ENCODE results near the gene SDC4.
A peak's percentile ranks its signal among the peaks of the same experiment; 100 is the strongest.

The SDC4 gene

GRCh38 chr20:45292343-45292742 is 55.9 kb downstream of the SDC4 start:
- Mint-ChIP-seq H3K27ac (no peak overlapping the region), H3K36me3 (ENCODE audit: low read depth) (no peaks in the 10 kb centered on the region), H3K4me3 (peak overlapping the region; percentile 80), H3K27me3 (ENCODE audit: low read depth, poor library complexity) (peaks cover 48% of the 10 kb centered on the region), H3K9me3 (peaks cover 24% of the 10 kb centered on the region), H3K4me1 (peaks cover 21% of the 10 kb centered on the region)
- TF ChIP-seq CTCF (IDR thresholded peaks at IDR 0.05), result no peak
- no peak for DNase-seq

- no peaks in the 10 kb centered on the region for H3K36me3 Mint-ChIP-seq (ENCODE audit: low read depth)
- no peak overlapping the region for H3K27ac Mint-ChIP-seq
- TF ChIP-seq CTCF (IDR thresholded peaks at IDR 0.05), result no peak
- H3K9me3 Mint-ChIP-seq, result peaks cover 24% of the 10 kb centered on the region
- H3K4me3 Mint-ChIP-seq, result no peak overlapping the region
- H3K4me1 Mint-ChIP-seq, result peaks cover 21% of the 10 kb centered on the region
- DNase-seq, result no peak
- H3K27me3 Mint-ChIP-seq (ENCODE audit: low read depth, poor library complexity), result peaks cover 51% of the 10 kb centered on the region
Measured at GRCh38 chr20:45291526-45291925, 56.7 kb downstream of the SDC4 start.

- peaks cover 21% of the 10 kb centered on the region for H3K4me1 Mint-ChIP-seq
- no peak overlapping the region for H3K27ac Mint-ChIP-seq
- peak; percentile 83 for TF ChIP-seq CTCF (IDR thresholded peaks at IDR 0.05)
- H3K4me3 Mint-ChIP-seq, result no peak overlapping the region
- peak; percentile 84 for DNase-seq
- peaks cover 54% of the 10 kb centered on the region for H3K27me3 Mint-ChIP-seq (ENCODE audit: low read depth, poor library complexity)
- H3K36me3 Mint-ChIP-seq (ENCODE audit: low read depth), result no peaks in the 10 kb centered on the region
- peaks cover 20% of the 10 kb centered on the region for H3K9me3 Mint-ChIP-seq
Measured at GRCh38 chr20:45290677-45291355, 57.4 kb downstream of the SDC4 start.

GRCh38 chr20:45289942-45290676 is 58.1 kb downstream of the SDC4 start:
- Mint-ChIP-seq H3K9me3 (peaks cover 13% of the 10 kb centered on the region), H3K4me1 (peaks cover 21% of the 10 kb centered on the region), H3K4me3 (no peak overlapping the region), H3K27ac (no peak overlapping the region), H3K27me3 (ENCODE audit: low read depth, poor library complexity) (peaks cover 55% of the 10 kb centered on the region), H3K36me3 (ENCODE audit: low read depth) (no peaks in the 10 kb centered on the region)
- DNase-seq, result no peak
- no peak for TF ChIP-seq CTCF (IDR thresholded peaks at IDR 0.05)

GRCh38 chr20:45288860-45289259 is 59.4 kb downstream of the SDC4 start:
- DNase-seq, result no peak
- H3K36me3 Mint-ChIP-seq (ENCODE audit: low read depth), result no peaks in the 10 kb centered on the region
- TF ChIP-seq CTCF (IDR thresholded peaks at IDR 0.05), result no peak
- peaks cover 2% of the 10 kb centered on the region for H3K9me3 Mint-ChIP-seq
- no peak overlapping the region for H3K4me3 Mint-ChIP-seq
- peaks cover 56% of the 10 kb centered on the region for H3K27me3 Mint-ChIP-seq (ENCODE audit: low read depth, poor library complexity)
- no peak overlapping the region for H3K27ac Mint-ChIP-seq
- H3K4me1 Mint-ChIP-seq, result peaks cover 21% of the 10 kb centered on the region

All from nephron progenitor cell (in vitro differentiated cells).